ENCODE results near the gene INPP5D. TPM values are rescaled to one million over a fixed set of nuclear protein-coding genes. Genes with fewer than 3 reads are reported as not detected.

The INPP5D gene
- polyA plus RNA-seq, 1 of the 3 experiments (the other 2 are of a cell fraction), result 1.3 TPM

DNA sequence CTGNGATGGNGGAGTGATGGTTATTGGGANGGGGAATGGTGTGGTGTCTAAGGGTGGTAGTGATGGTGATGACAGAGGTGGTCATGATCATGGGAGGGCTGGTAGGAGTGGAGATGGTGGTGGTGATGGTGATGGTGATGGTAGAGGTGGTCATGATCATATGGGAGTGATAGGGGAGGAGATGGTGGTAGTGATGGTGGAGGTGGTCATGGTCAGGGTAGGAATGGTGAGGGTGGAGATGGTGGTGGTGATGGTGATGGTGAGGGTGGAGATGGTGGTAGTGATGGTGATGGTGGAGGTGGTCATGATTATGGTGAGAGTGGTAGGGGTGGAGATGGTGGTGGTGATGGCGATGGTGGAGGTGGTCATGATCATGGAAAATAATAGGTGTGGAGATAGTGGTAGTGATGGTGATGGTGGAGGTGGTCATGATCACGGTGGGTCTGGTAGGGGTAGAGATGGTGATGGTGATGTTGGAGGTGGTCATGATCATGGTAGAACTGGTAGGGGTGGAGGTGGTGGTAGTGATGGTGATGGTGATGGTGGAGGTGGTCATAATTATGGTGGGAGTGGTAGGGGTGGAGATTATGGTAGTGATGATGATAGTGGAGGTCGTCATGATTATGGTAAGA is 83.7 kb downstream of the INPP5D start:
- no peak overlapping the region for H2AFZ ChIP-seq (ENCODE audit: low read depth)
- H3K9me3 ChIP-seq, result no peaks in the 10 kb centered on the region
- WGBS (ENCODE audit: low lambda C conversion rate), result 51% methylated on average over 3 of the region's 3 CpGs
- ChIA-PET POLR2A (no interaction called here), CTCF (interaction anchor here (1.0 kb wide), 1 partner anchor 11 kb away, joined by 3 read pairs; no protein-coding TSS in a partner anchor)
- no peak overlapping the region for H3K4me3 ChIP-seq (ENCODE audit: low read depth in 2 of 2, low read length in 1 of 2)
- no peaks in the 10 kb centered on the region for H3F3A ChIP-seq (replicated peaks; ENCODE audit: insufficient read depth)
- H4K20me1 ChIP-seq (ENCODE audit: insufficient read depth), result no peaks in the 10 kb centered on the region
- no peak overlapping the region for H3K4me2 ChIP-seq
- no peak for DNase-seq
- H3K9ac ChIP-seq, result no peak overlapping the region
- H3K36me3 ChIP-seq (replicated peaks in 1 of 2; ENCODE audit: control insufficient read depth in 1 of 2, insufficient read depth in 2 of 2, low read length in 1 of 2), result no peaks in the 10 kb centered on the region
- H3K27ac ChIP-seq (ENCODE audit: low read depth in 2 of 2, low read length in 1 of 2), result no peak overlapping the region
- H3K4me1 ChIP-seq (ENCODE audit: control insufficient read depth in 1 of 2, insufficient read depth in 2 of 2, low read depth in 1 of 2, low read length in 1 of 2), result no peaks in the 10 kb centered on the region
- no peaks in the 10 kb centered on the region for H3K9me2 ChIP-seq
- no peaks in the 10 kb centered on the region for H3K27me3 ChIP-seq (ENCODE audit: insufficient read depth)
- TF ChIP-seq MEF2A (IDR thresholded peaks at IDR 0.05; ENCODE audit: borderline replicate concordance, low read depth) (no peak), TCF12 (IDR thresholded peaks at IDR 0.05) (no peak)
- TF ChIP-seq, protein P1, sequence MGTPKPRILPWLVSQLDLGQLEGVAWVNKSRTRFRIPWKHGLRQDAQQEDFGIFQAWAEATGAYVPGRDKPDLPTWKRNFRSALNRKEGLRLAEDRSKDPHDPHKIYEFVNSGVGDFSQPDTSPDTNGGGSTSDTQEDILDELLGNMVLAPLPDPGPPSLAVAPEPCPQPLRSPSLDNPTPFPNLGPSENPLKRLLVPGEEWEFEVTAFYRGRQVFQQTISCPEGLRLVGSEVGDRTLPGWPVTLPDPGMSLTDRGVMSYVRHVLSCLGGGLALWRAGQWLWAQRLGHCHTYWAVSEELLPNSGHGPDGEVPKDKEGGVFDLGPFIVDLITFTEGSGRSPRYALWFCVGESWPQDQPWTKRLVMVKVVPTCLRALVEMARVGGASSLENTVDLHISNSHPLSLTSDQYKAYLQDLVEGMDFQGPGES (IDR thresholded peaks at IDR 0.05; ENCODE audit: low read depth, low read length), result no peak
- no peaks in the 10 kb centered on the region for H3K79me2 ChIP-seq (ENCODE audit: insufficient read depth)

DNA sequence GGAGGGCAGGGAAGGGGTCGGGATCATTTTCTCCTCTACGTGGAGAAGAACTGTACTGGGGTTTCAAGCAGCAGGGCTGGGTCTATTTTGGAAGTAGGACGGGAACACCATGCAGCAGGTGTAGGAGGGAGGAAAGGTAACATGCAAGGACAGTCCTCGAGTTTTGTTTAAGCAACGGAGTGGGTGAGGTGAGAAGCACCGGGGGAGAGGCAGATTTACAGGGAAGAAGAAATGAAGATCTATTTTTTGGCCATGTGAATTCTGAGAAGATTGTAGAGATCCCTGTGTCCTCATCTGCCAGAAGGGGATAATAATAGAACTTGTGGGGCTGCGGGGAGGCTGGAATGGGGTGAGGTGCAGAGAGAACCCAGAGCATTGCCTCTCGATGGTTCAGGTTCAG is 85.6 kb downstream of the INPP5D start:
- no peak for DNase-seq
- no peaks in the 10 kb centered on the region for H3K79me2 ChIP-seq (ENCODE audit: insufficient read depth)
- H4K20me1 ChIP-seq (ENCODE audit: insufficient read depth), result no peaks in the 10 kb centered on the region
- no peaks in the 10 kb centered on the region for H3F3A ChIP-seq (replicated peaks; ENCODE audit: insufficient read depth)
- H3K4me2 ChIP-seq, result no peak overlapping the region
- H2AFZ ChIP-seq (ENCODE audit: low read depth), result no peak overlapping the region
- POLR2A ChIA-PET, result no interaction called here
- no peaks in the 10 kb centered on the region for H3K9me3 ChIP-seq
- no peaks in the 10 kb centered on the region for H3K36me3 ChIP-seq (replicated peaks in 1 of 2; ENCODE audit: control insufficient read depth in 1 of 2, insufficient read depth in 2 of 2, low read length in 1 of 2)
- TF ChIP-seq GATA2 (CRISPR knock-in tag; IDR thresholded peaks at IDR 0.05) (no peak), SIN3A (IDR thresholded peaks at IDR 0.05; ENCODE audit: borderline replicate concordance, low read depth, low read length) (no peak), USF2 (IDR thresholded peaks at IDR 0.05; ENCODE audit: borderline replicate concordance, low read depth, low read length) (no peak), SMC3 (IDR thresholded peaks at IDR 0.05; ENCODE audit: low read depth, low read length) (no peak), FOSL2 (IDR thresholded peaks at IDR 0.05; ENCODE audit: borderline replicate concordance, low read depth) (no peak), GABPA (IDR thresholded peaks at IDR 0.05; ENCODE audit: low read depth) (no peak)
- TF ChIP-seq, protein P2, sequence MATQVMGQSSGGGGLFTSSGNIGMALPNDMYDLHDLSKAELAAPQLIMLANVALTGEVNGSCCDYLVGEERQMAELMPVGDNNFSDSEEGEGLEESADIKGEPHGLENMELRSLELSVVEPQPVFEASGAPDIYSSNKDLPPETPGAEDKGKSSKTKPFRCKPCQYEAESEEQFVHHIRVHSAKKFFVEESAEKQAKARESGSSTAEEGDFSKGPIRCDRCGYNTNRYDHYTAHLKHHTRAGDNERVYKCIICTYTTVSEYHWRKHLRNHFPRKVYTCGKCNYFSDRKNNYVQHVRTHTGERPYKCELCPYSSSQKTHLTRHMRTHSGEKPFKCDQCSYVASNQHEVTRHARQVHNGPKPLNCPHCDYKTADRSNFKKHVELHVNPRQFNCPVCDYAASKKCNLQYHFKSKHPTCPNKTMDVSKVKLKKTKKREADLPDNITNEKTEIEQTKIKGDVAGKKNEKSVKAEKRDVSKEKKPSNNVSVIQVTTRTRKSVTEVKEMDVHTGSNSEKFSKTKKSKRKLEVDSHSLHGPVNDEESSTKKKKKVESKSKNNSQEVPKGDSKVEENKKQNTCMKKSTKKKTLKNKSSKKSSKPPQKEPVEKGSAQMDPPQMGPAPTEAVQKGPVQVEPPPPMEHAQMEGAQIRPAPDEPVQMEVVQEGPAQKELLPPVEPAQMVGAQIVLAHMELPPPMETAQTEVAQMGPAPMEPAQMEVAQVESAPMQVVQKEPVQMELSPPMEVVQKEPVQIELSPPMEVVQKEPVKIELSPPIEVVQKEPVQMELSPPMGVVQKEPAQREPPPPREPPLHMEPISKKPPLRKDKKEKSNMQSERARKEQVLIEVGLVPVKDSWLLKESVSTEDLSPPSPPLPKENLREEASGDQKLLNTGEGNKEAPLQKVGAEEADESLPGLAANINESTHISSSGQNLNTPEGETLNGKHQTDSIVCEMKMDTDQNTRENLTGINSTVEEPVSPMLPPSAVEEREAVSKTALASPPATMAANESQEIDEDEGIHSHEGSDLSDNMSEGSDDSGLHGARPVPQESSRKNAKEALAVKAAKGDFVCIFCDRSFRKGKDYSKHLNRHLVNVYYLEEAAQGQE (IDR thresholded peaks at IDR 0.05; ENCODE audit: low read depth, low read length), result no peak
- H3K27me3 ChIP-seq (ENCODE audit: insufficient read depth), result no peaks in the 10 kb centered on the region
- no peaks in the 10 kb centered on the region for H3K4me1 ChIP-seq (ENCODE audit: control insufficient read depth in 1 of 2, insufficient read depth in 2 of 2, low read depth in 1 of 2, low read length in 1 of 2)
- CTCF ChIA-PET, result interaction anchor here (1.1 kb wide), 1 partner anchor 21 kb away, joined by 3 read pairs; no protein-coding TSS in a partner anchor
- no peaks in the 10 kb centered on the region for H3K9me2 ChIP-seq
- no peak overlapping the region for H3K9ac ChIP-seq
- H3K4me3 ChIP-seq (ENCODE audit: low read depth in 2 of 2, low read length in 1 of 2), result no peak overlapping the region
- no peak overlapping the region for H3K27ac ChIP-seq (ENCODE audit: low read depth in 2 of 2, low read length in 1 of 2)
- WGBS (ENCODE audit: low lambda C conversion rate), result 31% methylated on average over 8 of the region's 8 CpGs
